DMS53 (cell line): ENCODE measurements around the gene PIK3C2G.
"Not testable (repeated sequence)": the region's sequence is repeated elsewhere in the genome, so short reads cannot be mapped to it uniquely, and the experiment has no call there.

ENCODE experiments used
- DNase-seq: peaks from one replicate; lab custom pipeline; 2025; lab: John Stamatoyannopoulos, UW

Gene PIK3C2G, protein sequence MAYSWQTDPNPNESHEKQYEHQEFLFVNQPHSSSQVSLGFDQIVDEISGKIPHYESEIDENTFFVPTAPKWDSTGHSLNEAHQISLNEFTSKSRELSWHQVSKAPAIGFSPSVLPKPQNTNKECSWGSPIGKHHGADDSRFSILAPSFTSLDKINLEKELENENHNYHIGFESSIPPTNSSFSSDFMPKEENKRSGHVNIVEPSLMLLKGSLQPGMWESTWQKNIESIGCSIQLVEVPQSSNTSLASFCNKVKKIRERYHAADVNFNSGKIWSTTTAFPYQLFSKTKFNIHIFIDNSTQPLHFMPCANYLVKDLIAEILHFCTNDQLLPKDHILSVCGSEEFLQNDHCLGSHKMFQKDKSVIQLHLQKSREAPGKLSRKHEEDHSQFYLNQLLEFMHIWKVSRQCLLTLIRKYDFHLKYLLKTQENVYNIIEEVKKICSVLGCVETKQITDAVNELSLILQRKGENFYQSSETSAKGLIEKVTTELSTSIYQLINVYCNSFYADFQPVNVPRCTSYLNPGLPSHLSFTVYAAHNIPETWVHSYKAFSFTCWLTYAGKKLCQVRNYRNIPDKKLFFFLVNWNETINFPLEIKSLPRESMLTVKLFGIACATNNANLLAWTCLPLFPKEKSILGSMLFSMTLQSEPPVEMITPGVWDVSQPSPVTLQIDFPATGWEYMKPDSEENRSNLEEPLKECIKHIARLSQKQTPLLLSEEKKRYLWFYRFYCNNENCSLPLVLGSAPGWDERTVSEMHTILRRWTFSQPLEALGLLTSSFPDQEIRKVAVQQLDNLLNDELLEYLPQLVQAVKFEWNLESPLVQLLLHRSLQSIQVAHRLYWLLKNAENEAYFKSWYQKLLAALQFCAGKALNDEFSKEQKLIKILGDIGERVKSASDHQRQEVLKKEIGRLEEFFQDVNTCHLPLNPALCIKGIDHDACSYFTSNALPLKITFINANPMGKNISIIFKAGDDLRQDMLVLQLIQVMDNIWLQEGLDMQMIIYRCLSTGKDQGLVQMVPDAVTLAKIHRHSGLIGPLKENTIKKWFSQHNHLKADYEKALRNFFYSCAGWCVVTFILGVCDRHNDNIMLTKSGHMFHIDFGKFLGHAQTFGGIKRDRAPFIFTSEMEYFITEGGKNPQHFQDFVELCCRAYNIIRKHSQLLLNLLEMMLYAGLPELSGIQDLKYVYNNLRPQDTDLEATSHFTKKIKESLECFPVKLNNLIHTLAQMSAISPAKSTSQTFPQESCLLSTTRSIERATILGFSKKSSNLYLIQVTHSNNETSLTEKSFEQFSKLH (N-terminal part only)

DNA sequence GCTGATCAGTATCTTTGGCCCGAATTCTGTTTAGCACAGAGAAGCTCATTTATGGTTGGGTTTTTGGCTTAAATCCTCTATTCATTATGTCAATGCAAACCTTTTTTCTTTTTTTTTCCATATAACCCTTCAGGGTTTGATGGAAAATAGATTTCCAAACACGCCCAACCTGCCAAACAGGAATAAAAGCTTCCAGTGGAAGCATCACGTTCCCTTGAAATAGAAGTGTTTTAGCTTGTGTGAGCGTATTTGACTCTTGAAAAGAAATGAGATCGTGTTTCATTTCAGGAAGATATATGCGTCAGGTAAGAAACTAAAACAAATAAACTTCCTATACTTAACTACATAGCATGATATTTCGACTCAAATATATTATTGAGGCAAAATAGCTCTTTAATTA is at the start of gene PIK3C2G:
Gene PIK3C2G, plus strand, starts transcription at position 246 of the 400 bp plus-strand sequence. CDS start 20,564 bp downstream, outside the sequence.
- DNase-seq = peak; percentile 97

GRCh38 chr12:18217966-18218365 is 43.4 kb upstream of the PIK3C2G start:
- DNase-seq = no peak

DNA sequence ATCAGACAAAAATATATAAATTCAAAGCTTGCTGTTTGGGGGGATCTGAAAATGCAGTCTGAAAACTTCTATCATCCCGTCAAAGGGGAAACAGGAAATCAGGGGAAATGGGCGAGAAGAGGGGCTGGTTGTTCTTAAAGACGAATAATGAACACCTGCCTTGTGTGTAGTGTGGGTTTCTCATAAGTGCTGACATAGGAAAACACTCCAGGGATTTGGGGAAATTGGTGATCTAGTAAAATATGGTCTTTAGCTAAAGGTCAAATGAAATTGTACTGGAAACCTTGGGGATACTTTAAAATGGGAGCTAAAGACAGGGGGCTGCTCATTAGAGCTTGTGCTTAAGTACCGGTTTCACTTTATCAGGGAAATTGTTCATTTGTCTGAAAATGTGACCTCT is 39.6 kb upstream of the PIK3C2G start:
- no peak for DNase-seq

DNA sequence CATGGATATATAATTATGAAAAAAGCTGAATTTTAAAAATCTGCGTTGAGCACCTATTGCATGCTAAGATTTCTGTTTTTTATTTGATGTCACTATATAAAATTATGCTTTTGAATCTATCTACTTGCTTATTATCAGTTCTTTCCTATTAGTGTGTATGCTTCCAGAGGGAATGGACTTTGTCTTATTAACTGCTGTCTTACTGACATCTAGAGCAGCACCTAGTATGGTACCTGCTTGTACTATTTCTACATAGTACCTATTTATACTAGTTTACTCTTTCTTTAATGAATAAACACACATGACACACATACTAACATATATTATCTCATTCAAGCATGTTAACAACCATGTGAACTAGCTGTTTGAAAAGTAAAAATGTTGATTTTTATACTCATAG is 38.6 kb upstream of the PIK3C2G start:
- no peak for DNase-seq

DNA sequence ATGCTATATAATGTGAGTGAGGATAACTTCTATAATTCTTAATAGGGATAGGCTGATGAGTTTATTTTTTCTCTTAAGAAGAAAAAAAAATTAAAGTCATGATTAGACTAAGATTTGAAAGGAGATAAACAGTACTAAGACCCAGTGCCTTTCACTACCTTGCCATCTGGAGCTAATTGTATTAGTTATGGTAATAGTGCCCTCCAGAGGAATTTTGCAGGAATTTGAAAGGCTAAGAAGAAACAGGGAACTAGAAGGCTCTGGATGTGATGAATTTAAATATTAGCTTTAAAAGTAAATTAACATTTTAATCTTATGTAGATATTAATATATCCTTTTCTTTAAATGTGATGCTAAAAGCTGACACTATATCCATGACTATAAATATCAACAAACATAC is 36.6 kb upstream of the PIK3C2G start:
- DNase-seq = peak; percentile 86

DNA sequence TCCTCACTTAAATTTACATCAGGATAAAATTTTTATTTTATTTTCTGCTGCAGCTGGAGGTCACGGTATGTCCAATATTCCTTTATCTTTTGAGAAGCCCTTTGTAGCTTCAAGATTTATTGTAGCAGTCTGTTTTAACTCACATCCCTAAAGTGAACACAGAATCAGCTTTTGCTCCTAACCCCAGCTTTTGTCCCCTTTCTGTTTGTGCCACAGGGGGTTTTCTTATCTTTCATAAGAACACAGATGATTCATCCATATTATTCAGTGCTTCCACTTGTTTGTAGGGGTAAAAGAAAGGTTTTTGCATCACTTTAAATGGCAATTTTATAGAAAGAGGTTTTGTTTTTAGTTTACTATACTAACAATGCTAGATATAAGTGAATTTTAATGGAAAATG is 21.8 kb upstream of the PIK3C2G start:
- no peak for DNase-seq

DNA sequence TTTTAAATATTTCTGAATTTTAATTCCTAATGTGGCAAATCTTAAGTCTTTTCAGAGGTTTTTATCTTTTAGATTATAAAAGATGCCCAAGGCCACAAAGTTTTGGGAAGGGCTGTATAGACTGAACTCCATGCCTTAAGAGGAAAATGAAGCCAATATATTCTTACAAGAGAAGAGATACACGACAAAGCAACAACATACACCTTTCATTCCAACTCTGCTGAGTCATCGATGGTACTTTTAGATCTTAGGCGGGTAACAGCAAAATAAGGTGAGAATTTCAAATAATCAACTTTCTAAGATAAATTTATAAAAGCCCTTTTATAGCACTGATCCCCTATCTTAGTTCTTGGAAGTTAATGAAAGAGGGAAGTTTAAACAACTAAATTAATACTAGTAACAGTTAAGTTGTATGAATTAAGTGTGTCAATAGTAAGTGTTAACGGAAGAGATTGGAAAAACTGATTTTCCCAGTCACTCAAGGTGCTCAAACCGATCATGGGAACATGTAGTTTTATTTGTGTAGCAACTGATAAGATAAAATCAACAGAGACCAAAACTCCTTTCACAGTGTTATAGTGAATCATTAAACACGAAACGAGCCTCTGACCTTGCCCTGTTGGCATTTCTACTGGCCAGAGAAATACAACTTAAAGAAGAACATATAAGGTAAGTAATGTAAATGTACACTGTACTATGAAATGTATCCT is 18.8 kb upstream of the PIK3C2G start:
- peak; percentile 64 for DNase-seq

DNA sequence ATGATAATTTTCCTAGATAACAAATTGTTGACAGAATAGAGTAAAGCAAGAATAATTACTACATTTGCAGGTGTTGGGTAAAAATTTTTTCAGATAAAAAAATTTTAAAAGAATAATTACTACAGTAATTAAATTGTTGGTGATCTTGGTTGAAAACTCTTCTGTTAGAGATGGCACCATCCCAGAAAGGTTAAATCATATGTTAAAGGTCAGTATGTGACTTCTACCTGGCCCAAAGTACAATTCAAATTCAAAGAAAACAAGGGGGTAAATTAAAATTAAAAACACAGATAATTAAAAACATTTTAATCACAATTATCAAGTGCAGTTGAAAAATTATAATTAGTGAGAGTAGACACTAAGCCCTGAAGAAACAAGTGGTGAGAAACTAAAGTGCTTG is 18.1 kb upstream of the PIK3C2G start:
- no peak for DNase-seq

DNA sequence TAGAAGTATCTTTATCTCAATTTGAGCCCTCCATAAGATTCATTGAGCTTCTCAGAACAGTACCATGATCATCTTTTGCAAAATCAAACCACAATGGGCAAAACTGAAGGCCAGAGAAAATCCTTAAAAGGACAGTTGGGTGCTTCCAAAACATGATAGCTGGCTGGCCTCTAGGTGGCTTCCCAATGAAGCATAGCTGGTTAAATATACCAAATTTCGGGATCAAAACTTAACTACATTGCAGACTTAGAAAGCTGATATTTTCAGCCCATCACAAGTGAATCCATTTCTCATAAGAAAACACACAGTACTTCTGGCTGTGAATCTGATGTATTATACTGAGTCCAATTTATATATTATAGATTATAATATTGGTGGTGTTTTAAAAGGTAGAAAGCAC is 15.3 kb upstream of the PIK3C2G start:
- peak; percentile 24 for DNase-seq

DNA sequence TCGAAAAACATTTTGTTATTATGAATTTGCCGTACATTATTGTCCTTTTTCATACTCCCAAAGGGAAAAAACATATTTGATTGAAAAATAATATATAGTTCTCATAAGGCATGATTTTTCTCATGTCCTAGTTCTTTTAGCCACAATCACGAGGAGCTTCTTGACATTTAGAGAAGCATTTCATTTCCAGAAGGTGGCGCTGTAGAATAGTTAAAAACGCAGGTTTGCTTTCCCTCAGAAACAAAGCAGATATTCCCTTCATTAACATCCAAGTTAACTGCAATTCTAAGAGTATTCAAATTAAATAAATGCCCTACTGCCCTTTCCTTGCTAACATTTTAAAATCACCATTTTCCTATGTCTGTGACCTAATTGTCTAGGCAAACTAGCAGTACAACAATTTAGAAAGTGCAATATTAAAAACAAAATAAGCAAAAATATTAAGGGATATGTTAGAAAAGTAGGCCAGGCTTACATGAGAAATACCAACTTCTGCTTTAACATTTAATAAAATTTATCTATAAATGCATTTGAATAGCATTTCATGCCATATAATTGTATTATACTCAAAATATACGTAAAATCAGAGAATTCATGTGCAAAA is 10.9 kb upstream of the PIK3C2G start:
- peak; percentile 94 for DNase-seq

GRCh38 chr12:18254081-18254480 is 7.2 kb upstream of the PIK3C2G start:
- no peak for DNase-seq

- not testable (repeated sequence) for DNase-seq
Observed at GRCh38 chr12:18255004-18255403, 6.3 kb upstream of the PIK3C2G start.

DNA sequence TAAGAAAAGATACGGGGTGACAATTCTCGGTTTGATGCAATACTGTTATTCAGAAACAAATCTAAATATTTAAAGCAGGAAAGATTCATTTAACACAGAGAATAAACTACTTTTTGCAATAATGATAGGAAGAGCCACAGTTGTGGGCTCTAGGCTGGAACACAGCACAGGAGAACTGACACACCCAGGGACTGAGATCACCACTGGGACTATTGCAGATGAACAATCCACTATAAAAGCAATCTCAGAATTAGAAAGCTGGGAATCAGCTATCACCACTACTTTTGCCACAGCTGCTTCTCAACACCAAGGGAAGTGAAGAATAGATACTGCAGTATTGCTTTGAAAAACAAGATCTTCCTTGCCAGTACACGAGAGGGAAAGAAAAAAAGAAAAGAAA is 4.1 kb upstream of the PIK3C2G start:
- DNase-seq = no peak

DNA sequence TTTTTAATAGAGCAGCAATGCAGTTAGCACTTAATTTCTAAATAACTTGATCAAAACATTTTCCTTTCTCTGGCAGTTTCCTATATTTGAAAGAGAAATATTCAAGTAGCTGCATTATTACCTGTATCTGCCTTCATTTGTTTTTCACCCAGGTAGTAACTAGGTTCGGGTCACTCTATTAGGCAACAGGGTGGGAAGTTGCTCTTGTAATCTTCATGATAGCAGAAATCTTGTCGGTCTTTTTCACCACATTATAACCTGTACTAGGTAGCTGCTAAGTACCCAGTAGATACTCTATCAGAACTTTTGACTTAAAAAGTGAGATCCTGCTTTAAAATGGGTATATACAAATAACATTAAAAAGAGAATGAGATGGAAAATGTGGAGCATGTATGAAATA is 2.4 kb upstream of the PIK3C2G start:
- DNase-seq = no peak

GRCh38 chr12:18259906-18260682 is 1.2 kb upstream of the PIK3C2G start:
- peak; percentile 29 for DNase-seq

DNA sequence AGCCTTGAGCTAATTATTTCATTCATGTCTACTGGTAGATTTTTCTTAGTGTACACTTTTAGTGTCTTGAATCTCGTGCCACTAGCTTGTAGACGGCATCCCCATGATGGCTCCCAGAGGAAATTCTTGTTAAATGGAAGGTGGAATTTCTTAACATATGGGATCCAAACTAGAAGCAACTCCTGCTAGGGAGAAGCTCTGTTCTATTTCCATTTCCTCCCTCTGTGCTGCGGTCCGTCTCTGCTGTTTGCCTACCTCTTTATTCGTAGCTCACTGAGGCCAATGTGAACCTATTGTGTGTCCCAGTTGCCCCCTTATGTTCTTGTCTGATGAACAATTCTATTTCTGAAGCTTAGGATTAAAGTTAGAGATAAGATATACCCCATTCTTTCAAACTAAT is 588 bp downstream of the PIK3C2G start:
- peak; percentile 54 for DNase-seq

DNA sequence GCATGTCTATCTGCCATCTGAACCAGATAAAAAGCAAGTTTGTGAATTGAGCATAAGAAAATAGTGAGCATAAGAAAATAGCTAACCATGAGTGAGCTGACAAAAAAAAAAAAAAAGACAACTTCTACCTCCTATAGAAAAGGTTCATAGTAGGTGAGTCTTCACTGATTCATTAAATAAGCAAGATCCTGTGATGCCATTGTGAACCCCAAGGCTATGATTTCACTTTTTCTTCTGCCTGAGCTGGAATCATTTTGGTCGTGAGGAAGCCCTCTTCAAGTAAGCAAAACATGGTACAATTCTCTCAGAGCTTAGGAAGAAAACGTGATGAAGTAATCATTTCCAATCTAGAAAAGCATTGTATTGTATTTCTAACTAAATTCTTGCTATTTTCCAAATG is 1.2 kb downstream of the PIK3C2G start:
- DNase-seq = peak; percentile 27

DNA sequence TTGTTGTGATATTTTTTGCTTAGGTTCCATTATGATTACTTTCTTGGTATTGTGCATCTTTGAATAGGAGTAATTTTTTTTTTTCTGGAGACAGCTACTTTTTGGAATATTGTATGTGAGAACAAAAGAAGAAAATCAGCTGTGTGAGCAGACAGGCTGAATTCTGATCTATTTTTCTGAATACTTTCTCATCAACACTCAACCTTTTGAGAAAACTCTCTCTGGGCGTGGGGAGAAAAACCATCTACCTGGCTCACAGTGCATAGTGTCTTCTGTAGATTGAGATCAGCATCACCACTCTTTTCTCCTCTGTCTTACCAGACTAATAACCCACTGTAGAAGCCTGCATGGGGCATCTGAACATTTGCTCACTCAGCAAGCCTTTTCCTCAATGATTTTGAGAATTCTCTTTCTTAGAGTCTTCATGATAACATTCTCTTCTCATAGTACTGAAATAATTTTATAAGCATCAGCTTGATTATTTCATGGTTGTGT is 3.3 kb downstream of the PIK3C2G start:
- DNase-seq = no peak

GRCh38 chr12:18267427-18268099 is 6.2 kb downstream of the PIK3C2G start:
- no peak for DNase-seq
